ENCODE measurements around the gene PTPRN. TPM values are rescaled to one million over a fixed set of nuclear protein-coding genes. Genes with fewer than 3 reads are reported as not detected.

PTPRN gene
- total RNA-seq, 1 donor from 2014 or later: 1.3 TPM

- DNase-seq (ENCODE audit: low read depth) (peak; percentile 51), FAIRE-seq (no peak)
- TF ChIP-seq, protein P1, sequence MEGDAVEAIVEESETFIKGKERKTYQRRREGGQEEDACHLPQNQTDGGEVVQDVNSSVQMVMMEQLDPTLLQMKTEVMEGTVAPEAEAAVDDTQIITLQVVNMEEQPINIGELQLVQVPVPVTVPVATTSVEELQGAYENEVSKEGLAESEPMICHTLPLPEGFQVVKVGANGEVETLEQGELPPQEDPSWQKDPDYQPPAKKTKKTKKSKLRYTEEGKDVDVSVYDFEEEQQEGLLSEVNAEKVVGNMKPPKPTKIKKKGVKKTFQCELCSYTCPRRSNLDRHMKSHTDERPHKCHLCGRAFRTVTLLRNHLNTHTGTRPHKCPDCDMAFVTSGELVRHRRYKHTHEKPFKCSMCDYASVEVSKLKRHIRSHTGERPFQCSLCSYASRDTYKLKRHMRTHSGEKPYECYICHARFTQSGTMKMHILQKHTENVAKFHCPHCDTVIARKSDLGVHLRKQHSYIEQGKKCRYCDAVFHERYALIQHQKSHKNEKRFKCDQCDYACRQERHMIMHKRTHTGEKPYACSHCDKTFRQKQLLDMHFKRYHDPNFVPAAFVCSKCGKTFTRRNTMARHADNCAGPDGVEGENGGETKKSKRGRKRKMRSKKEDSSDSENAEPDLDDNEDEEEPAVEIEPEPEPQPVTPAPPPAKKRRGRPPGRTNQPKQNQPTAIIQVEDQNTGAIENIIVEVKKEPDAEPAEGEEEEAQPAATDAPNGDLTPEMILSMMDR (IDR thresholded peaks at IDR 0.05; ENCODE audit: insufficient read depth, low read length, severe bottlenecking): peak; percentile 81
- Histone ChIP-seq H3K4me3 (ENCODE audit: low read depth, low read length) (no peak overlapping the region), H3K36me3 (ENCODE audit: control insufficient read depth, insufficient read depth, low read length) (no peaks in the 10 kb centered on the region), H3K27me3 (ENCODE audit: control insufficient read depth, insufficient read depth, low read length) (peaks cover 3% of the 10 kb centered on the region)
These were observed 43.3 kb upstream of the PTPRN start for GRCh38 chr2:219352448-219353023.

GRCh38 chr2:219350710-219351221 is 41.6 kb upstream of the PTPRN start:
- DNase-seq (ENCODE audit: low read depth) (no peak), FAIRE-seq (no peak)
- TF ChIP-seq, protein P1 (IDR thresholded peaks at IDR 0.05; ENCODE audit: insufficient read depth, low read length, severe bottlenecking): no peak
- Histone ChIP-seq H3K4me3 (ENCODE audit: low read depth, low read length) (no peak overlapping the region), H3K36me3 (ENCODE audit: control insufficient read depth, insufficient read depth, low read length) (no peaks in the 10 kb centered on the region), H3K27me3 (ENCODE audit: control insufficient read depth, insufficient read depth, low read length) (peaks cover 3% of the 10 kb centered on the region)

- Histone ChIP-seq H3K36me3 (ENCODE audit: control insufficient read depth, insufficient read depth, low read length) (no peaks in the 10 kb centered on the region), H3K4me3 (ENCODE audit: low read depth, low read length) (no peak overlapping the region), H3K27me3 (ENCODE audit: control insufficient read depth, insufficient read depth, low read length) (peaks cover 2% of the 10 kb centered on the region)
- TF ChIP-seq, protein P1 (IDR thresholded peaks at IDR 0.05; ENCODE audit: insufficient read depth, low read length, severe bottlenecking): no peak
- FAIRE-seq (no peak), DNase-seq (ENCODE audit: low read depth) (no peak)
These were observed 41.0 kb upstream of the PTPRN start for GRCh38 chr2:219350215-219350614.

GRCh38 chr2:219344751-219345430 is 35.7 kb upstream of the PTPRN start:
- no peak overlapping the region for H3K4me3 ChIP-seq (ENCODE audit: low read depth, low read length)
- TF ChIP-seq, protein P1 (IDR thresholded peaks at IDR 0.05; ENCODE audit: insufficient read depth, low read length, severe bottlenecking): no peak
- no peak for FAIRE-seq
- DNase-seq (ENCODE audit: low read depth): no peak
- H3K27me3 ChIP-seq (ENCODE audit: control insufficient read depth, insufficient read depth, low read length): peaks cover 5% of the 10 kb centered on the region
- H3K36me3 ChIP-seq (ENCODE audit: control insufficient read depth, insufficient read depth, low read length): no peaks in the 10 kb centered on the region

GRCh38 chr2:219335373-219335786 is 26.2 kb upstream of the PTPRN start:
- no peaks in the 10 kb centered on the region for H3K36me3 ChIP-seq (ENCODE audit: control insufficient read depth, insufficient read depth, low read length)
- H3K27me3 ChIP-seq (ENCODE audit: control insufficient read depth, insufficient read depth, low read length): peaks cover 20% of the 10 kb centered on the region
- FAIRE-seq (peak; percentile 36), DNase-seq (ENCODE audit: low read depth) (peak; percentile 51)
- no peak overlapping the region for H3K4me3 ChIP-seq (ENCODE audit: low read depth, low read length)
- TF ChIP-seq, protein P1 (IDR thresholded peaks at IDR 0.05; ENCODE audit: insufficient read depth, low read length, severe bottlenecking): no peak

All from bronchial epithelial cell (primary cell).